GM18517 (cell line): ENCODE measurements around the gene VAV3.

Source experiments
- ATAC-seq: cut with Tn5 transposase; IDR thresholded peaks from one replicate; pipeline ENCODE4 v1.9.1; 2021; ENCODE audit warnings: mild to moderate bottlenecking, moderate library complexity; ENCODE audit not compliant: unreplicated experiment

VAV3 gene

DNA sequence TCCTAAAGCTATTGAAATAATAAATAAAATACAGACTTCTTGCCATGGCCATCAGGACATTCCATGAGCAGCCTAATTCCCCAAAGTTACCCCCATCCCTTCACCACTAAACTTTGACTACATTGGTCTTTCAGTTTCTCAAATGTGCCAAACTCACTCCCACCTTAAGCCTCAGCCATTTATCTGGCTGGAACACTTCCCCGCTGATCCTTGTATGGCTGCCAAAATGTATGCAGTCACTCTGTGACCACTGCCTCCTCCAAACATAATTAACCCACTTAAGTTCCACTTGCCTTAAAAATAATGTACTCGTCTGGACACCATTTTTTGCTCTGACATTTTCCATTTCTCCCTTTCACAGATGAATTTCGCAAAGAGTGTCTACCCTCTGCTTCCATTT is 416.7 kb downstream of the VAV3 start:
- ATAC-seq = no peak

GRCh38 chr1:107547363-107548155 is 417.4 kb downstream of the VAV3 start:
- no peak for ATAC-seq

GRCh38 chr1:107546576-107546975 is 418.4 kb downstream of the VAV3 start:
- ATAC-seq = no peak

DNA sequence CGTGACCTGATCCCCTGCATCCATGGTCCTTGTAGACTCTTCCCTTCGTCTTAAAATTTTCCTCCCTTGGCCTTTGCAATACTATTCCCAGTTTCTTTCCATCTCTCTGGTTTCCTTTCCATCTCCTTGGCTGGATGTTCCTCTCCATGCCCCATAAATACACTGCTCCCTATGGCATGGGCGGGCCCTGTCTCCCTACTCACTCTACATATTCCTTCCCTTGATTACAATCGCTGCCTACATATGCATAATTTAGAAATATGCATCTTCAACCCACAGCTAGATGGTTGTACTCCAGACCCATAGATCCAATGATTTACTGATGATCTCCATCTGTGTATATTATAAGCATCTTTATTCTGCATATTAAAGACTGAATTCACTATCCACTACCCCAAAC is 419.1 kb downstream of the VAV3 start:
- no peak for ATAC-seq

GRCh38 chr1:107545056-107545577 is 419.9 kb downstream of the VAV3 start:
- no peak for ATAC-seq

DNA sequence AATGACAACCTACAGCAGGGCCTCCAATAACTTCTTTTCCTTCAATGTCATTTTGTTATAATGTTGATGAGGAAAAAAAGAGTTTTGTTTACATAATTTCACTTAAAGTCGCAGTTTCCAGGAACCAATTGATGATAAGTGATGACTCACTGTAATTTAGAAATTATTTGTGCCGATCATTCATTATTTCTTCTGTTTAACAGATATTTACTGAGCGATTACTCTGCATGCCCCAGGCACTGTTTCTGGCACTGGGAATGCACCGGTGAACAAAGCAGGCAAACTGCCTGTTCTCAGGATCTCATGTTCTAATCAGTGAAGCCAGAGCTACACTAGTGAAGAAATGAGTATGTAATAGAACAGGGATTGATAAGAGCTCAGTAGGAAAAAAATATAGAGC is 420.7 kb downstream of the VAV3 start:
- no peak for ATAC-seq

- ATAC-seq = no peak
These were observed 423.6 kb downstream of the VAV3 start for GRCh38 chr1:107541412-107541811.

GRCh38 chr1:107538502-107538901 is 426.5 kb downstream of the VAV3 start:
- no peak for ATAC-seq

DNA sequence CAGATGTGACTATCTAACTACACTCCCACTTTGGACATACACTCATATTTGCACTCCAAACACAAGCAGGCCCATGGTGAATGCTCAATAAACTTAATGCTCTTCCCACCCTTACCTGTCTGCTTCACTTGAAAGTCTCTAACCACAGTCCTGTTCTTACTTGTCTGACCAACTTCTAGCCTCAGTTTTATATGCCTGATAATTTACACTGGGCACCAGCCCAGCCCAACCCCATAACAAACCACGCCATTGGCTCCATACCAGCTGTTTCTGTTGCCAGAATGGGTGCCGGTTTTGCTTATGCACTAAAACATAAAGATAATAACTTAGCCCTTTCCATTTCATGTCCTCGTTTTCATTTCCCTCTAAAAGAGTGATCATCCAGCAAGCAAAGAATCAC is 428.7 kb downstream of the VAV3 start:
- no peak for ATAC-seq

DNA sequence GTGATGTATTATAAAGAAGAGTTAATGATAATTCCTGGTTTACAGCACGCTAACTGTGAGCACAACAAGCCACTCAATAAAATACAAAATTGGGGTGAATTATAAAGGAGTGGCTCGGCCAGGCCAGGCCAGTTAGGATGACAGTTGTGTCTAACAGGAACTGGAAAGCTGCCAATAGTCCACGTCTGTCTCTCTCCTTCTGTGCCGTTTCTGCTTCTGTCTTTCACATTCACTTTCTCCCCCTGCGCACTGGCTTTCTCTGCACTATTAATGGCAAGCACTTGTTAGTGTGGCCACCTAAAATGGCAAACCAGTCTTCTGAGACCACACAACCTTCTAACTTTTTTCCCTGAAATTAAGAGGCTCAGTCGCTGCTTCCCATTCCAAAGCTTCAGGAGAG is 429.9 kb downstream of the VAV3 start:
- peak; percentile 68 for ATAC-seq

- ATAC-seq = no peak
These were observed 430.3 kb downstream of the VAV3 start for GRCh38 chr1:107534632-107535031.

DNA sequence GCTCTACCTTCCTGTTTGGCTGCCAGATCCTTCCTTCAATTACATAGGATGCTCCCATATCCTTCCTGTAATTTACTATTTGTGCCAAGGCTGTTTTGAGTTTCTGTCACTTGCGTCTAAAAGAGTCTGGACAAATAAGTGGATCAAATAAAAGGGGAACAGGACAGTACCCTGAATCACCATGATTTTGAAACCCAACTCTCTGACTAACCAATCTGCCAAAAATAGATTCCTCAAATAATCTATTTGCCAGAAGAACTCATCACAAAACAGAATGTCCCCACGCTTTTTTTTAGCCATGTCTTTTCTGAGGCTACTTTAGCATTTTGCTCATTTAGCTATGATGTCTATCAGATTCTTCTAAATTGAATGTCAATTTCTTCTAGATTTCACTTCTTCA is 431.5 kb downstream of the VAV3 start:
- no peak for ATAC-seq

DNA sequence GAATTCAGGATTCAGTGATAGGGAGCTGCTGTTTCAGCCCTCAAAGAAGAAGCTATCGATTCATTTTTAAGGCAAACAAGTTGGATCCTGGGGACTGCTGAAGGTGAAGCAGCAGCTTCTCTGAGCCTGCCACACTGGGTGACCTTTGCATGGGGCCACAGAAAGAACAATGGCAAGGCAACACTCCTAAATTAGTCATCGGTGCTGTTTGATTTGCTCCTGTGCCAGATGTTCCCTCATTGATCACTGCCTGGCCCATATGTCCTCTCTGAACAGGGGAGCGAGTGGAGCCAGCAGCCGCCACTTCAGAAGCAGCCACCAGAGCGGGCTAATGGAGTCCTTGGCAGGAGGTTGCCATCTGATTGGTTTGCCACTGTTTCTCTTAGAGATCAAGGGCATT is 432.7 kb downstream of the VAV3 start:
- ATAC-seq = no peak

DNA sequence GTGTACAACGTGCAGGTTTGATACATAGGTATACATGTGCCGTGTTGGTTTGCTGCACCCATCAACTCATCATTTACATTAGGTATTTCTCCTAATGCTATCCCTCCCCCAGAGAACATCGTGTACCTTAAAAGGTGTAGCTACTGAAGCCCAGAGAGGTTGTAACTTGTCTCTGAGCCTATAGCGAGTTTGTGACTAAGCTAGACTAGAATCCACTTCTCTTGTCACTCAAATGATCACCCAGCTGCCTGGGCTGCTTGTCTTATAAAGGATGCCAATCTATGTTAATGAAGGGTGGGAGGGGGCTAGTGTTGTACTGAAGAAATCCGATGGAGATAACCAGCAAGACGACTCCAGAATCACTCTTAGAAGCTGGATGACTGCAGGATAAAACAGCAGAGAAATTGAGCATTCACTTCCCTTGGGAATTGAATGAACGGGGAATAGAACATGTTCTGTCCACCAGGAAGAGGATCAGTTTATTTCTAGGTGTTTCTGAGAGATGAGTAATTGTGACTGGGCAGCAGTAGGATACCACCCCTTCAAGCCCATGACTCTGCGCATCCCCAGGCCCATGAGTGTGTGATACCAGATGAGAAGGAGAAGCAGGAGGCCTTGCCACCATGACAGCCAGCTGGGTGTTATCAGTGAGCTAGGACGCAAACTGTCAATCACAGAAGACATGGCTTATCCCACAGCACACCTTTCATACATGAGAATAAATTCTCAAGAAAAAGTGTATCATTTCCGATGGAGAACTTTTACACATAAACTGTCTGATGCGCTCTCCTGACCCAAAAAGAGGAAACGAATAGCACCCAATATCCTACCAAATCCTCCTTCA is 433.7 kb downstream of the VAV3 start:
- no peak for ATAC-seq

DNA sequence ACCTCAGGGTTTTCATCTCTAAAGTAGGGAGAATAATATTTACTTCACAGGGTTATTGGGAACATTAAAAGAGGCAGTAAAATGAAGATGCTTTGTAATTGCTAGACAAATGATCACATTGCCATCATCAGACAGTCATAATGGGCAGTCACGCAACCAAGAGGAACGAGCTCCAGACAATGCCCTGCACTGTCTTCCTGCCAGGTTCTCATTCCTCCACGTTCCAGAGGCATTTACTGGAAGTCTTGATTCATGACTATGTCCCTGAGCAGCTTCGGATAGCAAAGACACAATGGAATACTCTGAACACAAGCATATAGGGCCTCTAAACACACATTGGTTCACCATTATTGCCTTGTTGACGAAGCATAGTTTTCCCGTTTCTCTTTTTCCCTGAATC is 434.4 kb downstream of the VAV3 start:
- no peak for ATAC-seq

DNA sequence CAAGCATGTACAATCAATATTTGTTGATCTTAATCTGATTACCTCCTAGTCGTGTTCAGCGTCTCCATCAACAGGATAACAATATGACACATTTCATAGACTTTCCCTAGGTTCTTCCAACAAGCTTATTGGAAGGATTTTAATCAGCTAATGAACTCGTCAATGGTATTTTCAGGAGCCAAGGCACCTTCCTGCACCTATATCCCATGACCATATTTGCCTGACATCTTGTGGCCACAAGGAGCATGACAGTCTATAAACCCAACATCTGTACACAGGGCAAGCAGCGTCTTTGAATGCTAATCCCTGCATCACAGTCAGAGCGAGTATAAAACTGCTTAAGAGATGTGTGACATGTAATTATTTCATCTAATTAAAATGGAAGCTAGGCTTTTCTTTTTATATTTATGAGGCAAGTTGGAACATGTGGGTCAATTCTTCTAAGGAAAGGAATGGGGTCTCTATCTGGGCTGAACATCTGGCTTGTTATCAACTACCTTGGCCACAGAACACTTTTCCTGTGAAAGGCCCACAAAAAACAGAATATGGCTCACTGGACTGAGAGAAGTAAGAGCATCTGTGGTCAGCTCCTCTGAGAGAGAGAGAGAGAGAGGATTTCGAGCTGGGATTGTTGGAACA is 435.4 kb downstream of the VAV3 start:
- peak; percentile 98 for ATAC-seq

GRCh38 chr1:107526524-107527198 is 438.3 kb downstream of the VAV3 start:
- no peak for ATAC-seq

GRCh38 chr1:107525961-107526360 is 439.0 kb downstream of the VAV3 start:
- ATAC-seq = no peak

- ATAC-seq = no peak
These were observed 439.8 kb downstream of the VAV3 start for GRCh38 chr1:107525145-107525544.

GRCh38 chr1:107524301-107524700 is 440.7 kb downstream of the VAV3 start:
- ATAC-seq = no peak

DNA sequence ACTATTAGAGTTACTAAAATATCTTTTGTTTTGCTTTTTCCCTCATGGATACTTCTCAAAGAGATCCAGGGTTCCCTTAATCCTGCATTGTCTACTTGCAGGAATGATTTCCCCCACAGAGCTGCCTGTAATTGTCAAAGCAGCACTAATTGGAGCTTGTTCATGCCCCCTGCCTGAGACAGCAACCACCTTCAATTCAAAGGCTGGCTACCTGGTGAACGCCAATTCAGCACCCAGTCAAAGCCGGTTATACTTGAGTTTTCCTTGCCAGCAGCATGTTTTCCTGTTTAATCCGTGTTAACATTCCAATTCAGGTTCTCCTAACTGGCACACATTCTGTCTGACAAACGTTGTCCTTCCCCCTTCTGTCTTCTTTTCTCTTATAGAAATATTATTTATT is 441.2 kb downstream of the VAV3 start:
- no peak for ATAC-seq
